Ovary (tissue), 3 donors: ENCODE measurements around the gene CLK3.

Experiments
- POLR2A ChIP-seq: fragments of 450-650 bp; IDR thresholded peaks from one replicate; pipeline ENCODE4 v1.6.1; 2017; ENCODE audit warnings: antibody characterized with exemption, mild to moderate bottlenecking, moderate library complexity
- TF ChIP-seq, protein P1 (sequence below), 3 donors: fragments of 450-650 bp in 2 of 3; fragments of 200-600 bp in 1 of 3; IDR thresholded peaks; one replicate each; pipeline versions ENCODE4 v1.5.1 to v1.8.0; 2016 to 2022; ENCODE audit warnings: antibody characterized with exemption in 3 of 3, mild to moderate bottlenecking in 1 of 3
- donor health status: DM: no; HTN: no; CAD: no.

DNA sequence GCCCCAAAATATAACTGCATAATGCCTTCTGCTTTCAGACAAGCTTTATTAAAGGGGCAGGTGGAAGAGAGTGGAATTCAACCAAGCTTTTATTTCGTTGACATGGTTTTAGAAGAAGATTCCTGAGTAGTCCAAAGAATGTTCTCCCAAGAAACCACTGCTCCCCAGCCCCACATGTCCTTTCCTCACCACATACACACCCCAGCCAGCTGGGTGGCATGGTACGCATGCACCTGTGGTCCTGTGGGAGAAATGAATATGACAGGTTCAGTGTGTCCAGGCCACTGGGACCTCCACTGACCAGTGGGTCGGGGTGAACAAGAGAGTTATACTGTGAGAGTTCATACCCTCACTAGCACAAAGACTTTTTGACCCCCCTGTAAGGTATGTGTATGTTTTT lies 44.4 kb upstream of the CLK3 start:
- no peak for TF ChIP-seq POLR2A
- TF ChIP-seq, protein P1, sequence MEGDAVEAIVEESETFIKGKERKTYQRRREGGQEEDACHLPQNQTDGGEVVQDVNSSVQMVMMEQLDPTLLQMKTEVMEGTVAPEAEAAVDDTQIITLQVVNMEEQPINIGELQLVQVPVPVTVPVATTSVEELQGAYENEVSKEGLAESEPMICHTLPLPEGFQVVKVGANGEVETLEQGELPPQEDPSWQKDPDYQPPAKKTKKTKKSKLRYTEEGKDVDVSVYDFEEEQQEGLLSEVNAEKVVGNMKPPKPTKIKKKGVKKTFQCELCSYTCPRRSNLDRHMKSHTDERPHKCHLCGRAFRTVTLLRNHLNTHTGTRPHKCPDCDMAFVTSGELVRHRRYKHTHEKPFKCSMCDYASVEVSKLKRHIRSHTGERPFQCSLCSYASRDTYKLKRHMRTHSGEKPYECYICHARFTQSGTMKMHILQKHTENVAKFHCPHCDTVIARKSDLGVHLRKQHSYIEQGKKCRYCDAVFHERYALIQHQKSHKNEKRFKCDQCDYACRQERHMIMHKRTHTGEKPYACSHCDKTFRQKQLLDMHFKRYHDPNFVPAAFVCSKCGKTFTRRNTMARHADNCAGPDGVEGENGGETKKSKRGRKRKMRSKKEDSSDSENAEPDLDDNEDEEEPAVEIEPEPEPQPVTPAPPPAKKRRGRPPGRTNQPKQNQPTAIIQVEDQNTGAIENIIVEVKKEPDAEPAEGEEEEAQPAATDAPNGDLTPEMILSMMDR (IDR thresholded peaks at IDR 0.05), result no peak
